HG02798 (cell line): ENCODE measurements around the gene FGFR3.

Experiments used
- ATAC-seq: cut with Tn5 transposase; IDR thresholded peaks from one replicate; pipeline ENCODE4 v1.9.1; 2021; ENCODE audit warnings: mild to moderate bottlenecking; ENCODE audit not compliant: unreplicated experiment, poor library complexity

Gene FGFR3

GRCh38 chr4:1792832-1793495, at the start of gene FGFR3:
Gene FGFR3, plus strand, starts transcription at chr4:1793293. Its CDS starts 642 bp downstream, at chr4:1793935.
- peak; percentile 68 for ATAC-seq

GRCh38 chr4:1743551-1743950, 49.5 kb upstream of the FGFR3 start:
- no peak for ATAC-seq

DNA sequence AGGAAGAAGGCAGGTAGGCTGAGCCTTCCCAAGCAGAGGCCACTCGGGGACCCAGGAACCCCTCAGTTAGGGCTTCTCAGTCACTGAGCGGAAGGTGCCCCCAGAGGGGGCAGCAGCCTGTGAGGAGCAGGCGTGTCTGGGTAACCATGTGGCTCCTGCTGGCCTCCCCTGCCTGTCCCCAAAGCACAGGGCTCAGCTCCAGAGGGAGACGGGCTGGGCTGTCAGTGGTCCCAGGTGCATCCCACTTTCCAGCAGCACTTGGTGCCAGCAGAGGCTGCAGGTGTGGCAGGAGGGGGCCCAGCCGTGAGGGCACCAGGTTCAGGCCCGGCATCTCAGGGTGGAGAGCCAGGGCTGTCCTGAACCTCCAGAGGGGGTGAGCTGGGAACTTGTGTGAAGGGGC, 49.1 kb upstream of the FGFR3 start:
- ATAC-seq: no peak

- ATAC-seq: no peak
Measured at GRCh38 chr4:1744552-1744951, 48.5 kb upstream of the FGFR3 start.

GRCh38 chr4:1745165-1745564, 47.9 kb upstream of the FGFR3 start:
- ATAC-seq: no peak

DNA sequence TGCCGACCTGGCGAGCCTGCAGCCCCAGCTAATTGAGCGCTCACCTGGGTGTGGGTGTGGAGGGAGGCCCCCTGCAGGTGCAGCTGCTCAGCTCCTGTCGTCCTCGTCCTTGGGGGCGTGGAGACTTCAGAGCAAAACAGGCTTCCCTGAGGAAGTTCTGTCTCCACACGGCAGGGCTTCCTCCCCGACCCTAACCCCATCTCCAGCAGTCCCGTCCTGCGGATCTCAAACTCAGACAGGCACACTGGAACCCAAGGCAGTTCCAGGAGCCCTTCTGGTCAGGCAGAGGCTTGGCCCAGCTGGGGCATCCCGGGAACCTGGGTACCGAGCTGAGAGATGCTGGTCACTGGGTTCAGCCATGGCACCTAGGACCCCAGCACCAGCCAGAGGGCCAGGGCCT, 47.4 kb upstream of the FGFR3 start:
- no peak for ATAC-seq

- peak; percentile 61 for ATAC-seq
Measured at GRCh38 chr4:1746265-1746691, 46.8 kb upstream of the FGFR3 start.

GRCh38 chr4:1746919-1747602, 46.0 kb upstream of the FGFR3 start:
- ATAC-seq: no peak

DNA sequence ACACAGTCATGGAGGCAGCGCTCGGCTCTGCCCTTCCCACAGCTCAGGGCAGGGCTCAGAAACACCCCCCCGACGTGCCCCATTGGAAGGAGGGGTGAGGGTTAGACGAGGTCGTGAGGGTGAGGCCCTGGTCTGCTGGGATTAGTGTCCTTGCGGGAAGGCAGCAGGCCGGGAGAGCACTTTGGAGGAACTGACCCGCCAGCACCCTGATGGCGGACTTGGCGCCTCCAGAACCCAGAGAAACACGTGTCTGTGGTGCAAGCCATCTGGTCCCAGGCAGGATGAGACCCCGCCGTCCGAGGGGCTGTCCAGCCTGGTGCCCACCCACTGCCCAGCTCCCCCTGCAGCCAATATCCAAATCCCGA, 45.5 kb upstream of the FGFR3 start:
- ATAC-seq: no peak

- ATAC-seq: no peak
Measured at GRCh38 chr4:1748465-1748995, 44.6 kb upstream of the FGFR3 start.

DNA sequence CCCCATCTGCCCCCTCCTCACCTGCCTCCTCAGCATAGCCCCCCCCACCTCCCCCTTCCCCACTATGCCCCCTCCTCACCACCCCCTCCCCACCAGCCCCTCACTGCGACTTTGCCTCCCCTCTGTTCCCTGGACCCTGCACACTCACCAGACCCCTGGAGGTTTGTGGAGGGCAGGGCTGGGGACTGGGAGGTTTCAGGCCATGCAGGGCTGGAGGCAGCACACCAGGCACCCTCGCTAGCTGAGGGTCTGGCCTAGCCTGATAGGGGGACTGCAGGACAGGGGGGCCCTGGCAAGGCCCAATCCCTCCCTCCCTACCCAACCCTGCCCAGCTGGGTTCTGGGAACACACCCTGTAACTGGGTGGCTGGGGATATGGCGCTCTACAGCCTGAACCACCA, 43.7 kb upstream of the FGFR3 start:
- no peak for ATAC-seq

- ATAC-seq: no peak
Measured at GRCh38 chr4:1749826-1750225, 43.3 kb upstream of the FGFR3 start.

GRCh38 chr4:1750381-1751154, 42.5 kb upstream of the FGFR3 start:
- no peak for ATAC-seq

DNA sequence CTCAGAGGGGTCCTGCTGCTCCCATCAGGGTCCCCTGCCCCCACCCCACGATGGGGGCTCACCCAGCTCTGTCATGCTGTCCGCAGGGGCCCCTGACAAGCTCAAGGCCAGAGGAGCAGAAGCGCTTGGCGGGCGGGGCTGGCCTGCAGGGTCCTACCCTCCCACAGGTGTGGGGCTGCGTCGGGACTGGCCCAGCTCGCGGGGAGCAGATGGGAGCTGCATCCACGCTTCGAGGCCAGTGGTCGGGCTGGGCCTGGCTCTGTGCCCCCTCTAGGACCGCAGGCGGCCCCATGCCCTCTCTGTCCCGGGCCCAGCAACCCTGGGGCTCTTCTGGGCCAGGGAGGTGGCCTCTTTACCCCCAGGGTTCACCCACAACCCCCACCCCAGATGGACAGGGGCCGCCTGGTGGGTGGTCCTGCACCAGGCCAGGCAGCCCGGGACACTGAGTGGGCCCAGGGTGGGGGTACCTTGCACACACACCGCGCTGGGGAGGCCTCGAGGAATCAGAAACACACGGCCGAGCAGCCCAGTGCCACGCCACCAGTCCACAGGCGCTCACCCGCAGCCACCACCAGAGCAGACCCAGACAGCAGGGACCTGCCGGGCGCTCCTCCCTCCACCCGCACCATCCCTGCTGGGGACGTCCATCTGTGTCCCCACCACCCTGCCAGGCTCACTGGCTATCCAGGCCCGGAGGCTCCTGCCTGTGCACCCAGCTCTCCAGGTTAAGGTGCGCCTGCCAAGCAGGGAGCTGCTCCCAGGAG, 41.8 kb upstream of the FGFR3 start:
- ATAC-seq: no peak

DNA sequence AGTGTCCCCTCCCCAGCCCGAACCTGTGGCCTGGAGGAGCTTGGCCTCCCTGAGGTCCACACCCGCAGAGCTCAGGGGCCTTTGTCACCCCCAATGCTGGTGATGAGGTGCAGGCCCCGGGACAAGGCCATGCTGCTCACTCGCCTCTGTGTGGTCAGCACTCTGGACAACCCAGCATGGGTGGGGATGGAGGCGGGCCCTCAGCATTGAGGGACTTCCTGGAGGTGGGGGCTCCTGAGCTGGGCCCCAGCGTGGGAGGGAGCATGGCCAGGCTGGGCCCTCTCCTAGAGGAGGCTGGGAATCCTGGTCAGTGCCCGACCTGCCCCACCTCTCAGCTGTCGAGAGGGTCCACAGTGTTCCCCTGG, 41.2 kb upstream of the FGFR3 start:
- ATAC-seq: no peak

DNA sequence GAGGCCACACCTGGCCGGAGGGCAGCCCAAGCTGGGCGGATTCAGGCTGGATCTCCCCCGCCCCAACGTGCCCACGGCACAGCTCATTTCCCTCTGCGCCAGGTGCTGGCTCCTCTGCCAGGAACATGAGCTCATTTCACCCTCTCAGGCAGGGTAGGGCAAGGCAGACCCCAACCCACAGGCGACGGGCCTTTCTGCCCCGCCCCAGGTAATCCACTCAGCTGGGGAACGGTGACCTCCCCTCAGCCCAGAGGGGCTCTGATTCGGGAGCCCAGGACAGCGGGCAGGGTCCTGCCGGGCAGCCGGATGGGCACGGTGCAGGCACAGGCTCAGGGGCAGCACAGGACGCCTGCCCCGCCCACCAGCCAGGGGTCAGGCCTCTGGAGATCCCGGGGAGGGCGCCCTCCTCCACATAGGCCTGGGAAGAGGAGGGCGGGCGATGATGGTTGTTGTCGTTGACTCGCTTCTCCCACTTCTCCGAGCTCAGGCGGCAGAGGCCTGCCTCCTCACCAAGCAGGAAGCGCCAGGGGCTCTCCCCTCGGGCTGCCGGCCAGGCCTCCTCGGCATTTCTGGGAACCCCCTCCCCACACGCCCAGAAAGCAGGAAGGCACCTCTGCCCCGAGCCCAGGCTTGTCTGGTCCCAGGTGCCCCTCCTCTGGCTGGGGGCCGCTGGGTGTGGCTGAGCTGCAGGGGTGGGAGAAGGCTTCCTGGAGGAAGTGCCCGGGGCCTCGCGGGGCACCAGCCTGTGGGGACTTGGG, 40.6 kb upstream of the FGFR3 start:
- no peak for ATAC-seq

- ATAC-seq: no peak
Measured at GRCh38 chr4:1753294-1753696, 39.8 kb upstream of the FGFR3 start.

- ATAC-seq: no peak
Measured at GRCh38 chr4:1753697-1754311, 39.3 kb upstream of the FGFR3 start.

GRCh38 chr4:1754336-1754735, 38.8 kb upstream of the FGFR3 start:
- ATAC-seq: no peak
